Pancreas (tissue), 10 donors: ENCODE results near the gene CCSER1. TPM values are rescaled to one million over a fixed set of nuclear protein-coding genes. Genes with fewer than 3 reads are reported as not detected.
A peak's percentile ranks its signal among the peaks of the same experiment; 100 is the strongest.

Experiments used
- ATAC-seq, 4 donors: fragments of 200-7000 bp; cut with Tn5 transposase; one replicate each; pipeline versions ENCODE4 v1.8.0 to v1.9.1; 2020; ENCODE audit warnings: mild to moderate bottlenecking in 4 of 4, moderate library complexity in 4 of 4
- DNase-seq, 6 donors: peaks; one replicate each; pipeline ENCODE4 v3.0.0-alpha.2; 2020
- FAIRE-seq: peaks from 2 replicates; lab custom pipeline; 2012; peaks lifted over from hg19 to GRCh38; lab: Jason Lieb, UNC
- H3K27ac ChIP-seq, 4 donors: fragments of 200-600 bp; sonication (generic); 1 replicate in 3 of 4; 2 replicates in 1 of 4; pipeline versions ENCODE4 v1.5.0 to v1.8.0; 2020
- H3K27me3 ChIP-seq, 4 donors: fragments of 200-600 bp; one replicate each; pipeline ENCODE4 v1.8.0; 2021
- H3K36me3 ChIP-seq, 3 donors: fragments of 200-600 bp; sonication (generic) in 1 of 3; one replicate each; pipeline versions ENCODE4 v1.5.0 to v1.8.0; 2020 to 2021
- H3K4me1 ChIP-seq, 3 donors: fragments of 200-600 bp; one replicate each; pipeline ENCODE4 v1.8.0; 2021
- H3K4me3 ChIP-seq, 4 donors: fragments of 200-600 bp; sonication (generic) in 2 of 4; one replicate each; pipeline versions ENCODE4 v1.5.0 to v1.8.0; 2020 to 2021
- H3K9me3 ChIP-seq, 4 donors: fragments of 200-600 bp; one replicate each; pipeline ENCODE4 v1.8.0; 2021
- WGBS, 2 donors: extraction: QIAGEN DNeasy Blood & Tissue Kit; methylation state at CpG; one replicate each; pipeline ENCODE4 v1.1.7; 2013; 5-methylcytosine and 5-hydroxymethylcytosine counted together
- intact Hi-C, 3 donors: fragments of 100-400 bp; cut with DNase I; formaldehyde crosslinking; loops; one replicate each; pipeline versions ENCODE4 v1.11.1 to v1.14.2; 2022
- polyA plus RNA-seq, 2 donors: library from polyadenylated mRNA; stranded (reverse); fragments of 200-250 nt; gene quantifications; one replicate each; pipeline ENCODE4 v1.2.3, GENCODE V29; 2013
- total RNA-seq, 6 donors: library from RNA; stranded (reverse); fragmentation: NEBNext Ultra II Directional in 4 of 6; extraction: Animal tissue kit (Norgen Biotek cat#: 25700) in 4 of 6; gene quantifications; one replicate each; pipeline versions ENCODE4 v1.2.1 to v1.2.4, GENCODE V29; 2021 to 2023
- TF ChIP-seq, protein P1 (sequence below), 4 donors: fragments of 200-600 bp; sonication (generic) in 3 of 4; IDR thresholded peaks; one replicate each; pipeline versions ENCODE4 v1.5.0 to v1.8.0; 2021; ENCODE audit warnings: antibody characterized with exemption in 4 of 4
- donor health status: healthy with polysubstance abuse.
- donor health status: DM: no; HTN: no; CAD: no; lungs with moderate emphysema.
- donor health status: DM: no; HTN: no; CAD: no.
- donor health status: control.
- donor health status: control.
- donor health status: Bipolar disorder and iron deficiency.
- donor health status: DM: yes; HTN: yes; CAD: no.
- donor health status: DM: no; HTN: no; CAD: no.
- donor health status: DM: no; HTN: no; CAD: no.
- donor health status: DM: yes; HTN: yes; CAD: no.

Gene CCSER1
- total and polyA plus RNA-seq, 8 donors: 0.99 to 12.7 (median 5.1) TPM

- FAIRE-seq: no peak
- H3K27ac ChIP-seq: no peak overlapping the region
- 71 to 78% methylated on average over 1 of the region's 1 CpG for WGBS, 2 donors
- ATAC-seq: no peak
- H3K9me3 ChIP-seq: no peaks in the 10 kb centered on the region
- H3K27me3 ChIP-seq: no peaks in the 10 kb centered on the region
- no peak overlapping the region for H3K4me3 ChIP-seq
- H3K36me3 ChIP-seq: no peaks in the 10 kb centered on the region
- TF ChIP-seq, protein P1, sequence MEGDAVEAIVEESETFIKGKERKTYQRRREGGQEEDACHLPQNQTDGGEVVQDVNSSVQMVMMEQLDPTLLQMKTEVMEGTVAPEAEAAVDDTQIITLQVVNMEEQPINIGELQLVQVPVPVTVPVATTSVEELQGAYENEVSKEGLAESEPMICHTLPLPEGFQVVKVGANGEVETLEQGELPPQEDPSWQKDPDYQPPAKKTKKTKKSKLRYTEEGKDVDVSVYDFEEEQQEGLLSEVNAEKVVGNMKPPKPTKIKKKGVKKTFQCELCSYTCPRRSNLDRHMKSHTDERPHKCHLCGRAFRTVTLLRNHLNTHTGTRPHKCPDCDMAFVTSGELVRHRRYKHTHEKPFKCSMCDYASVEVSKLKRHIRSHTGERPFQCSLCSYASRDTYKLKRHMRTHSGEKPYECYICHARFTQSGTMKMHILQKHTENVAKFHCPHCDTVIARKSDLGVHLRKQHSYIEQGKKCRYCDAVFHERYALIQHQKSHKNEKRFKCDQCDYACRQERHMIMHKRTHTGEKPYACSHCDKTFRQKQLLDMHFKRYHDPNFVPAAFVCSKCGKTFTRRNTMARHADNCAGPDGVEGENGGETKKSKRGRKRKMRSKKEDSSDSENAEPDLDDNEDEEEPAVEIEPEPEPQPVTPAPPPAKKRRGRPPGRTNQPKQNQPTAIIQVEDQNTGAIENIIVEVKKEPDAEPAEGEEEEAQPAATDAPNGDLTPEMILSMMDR (IDR thresholded peaks at IDR 0.05): no peak
- H3K4me1 ChIP-seq: no peaks in the 10 kb centered on the region
- DNase-seq: no peak
- intact Hi-C loops: no loop called here
Measured at GRCh38 chr4:90486346-90486745, 359.2 kb downstream of the CCSER1 start.

DNA sequence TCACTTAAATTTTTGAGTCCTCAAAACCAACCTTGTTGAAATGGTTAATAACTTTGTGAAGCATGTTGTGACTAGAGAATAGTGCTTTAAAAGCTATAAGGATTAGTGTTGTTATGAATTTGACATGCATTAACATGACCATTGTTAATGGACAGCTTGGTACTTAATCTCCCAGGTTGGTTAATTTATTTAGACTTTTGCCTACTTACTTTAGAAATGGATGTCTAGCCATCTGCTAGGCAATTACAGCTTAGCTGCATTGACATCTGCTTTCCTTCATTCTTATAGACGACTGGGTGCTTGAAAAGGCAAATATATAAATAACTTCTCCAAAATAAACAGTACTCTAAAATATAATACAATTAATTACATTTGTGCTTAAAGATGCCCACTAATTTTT, 368.0 kb downstream of the CCSER1 start:
- DNase-seq (no peak), FAIRE-seq (no peak), ATAC-seq (no peak)
- peaks cover 3 to 8% (median 5%) of the 10 kb centered on the region in 3 donors for H3K4me1 ChIP-seq
- TF ChIP-seq, protein P1 (IDR thresholded peaks at IDR 0.05): no peak
- 20 to 35% methylated on average over 1 of the region's 1 CpG for WGBS, 2 donors
- H3K27ac ChIP-seq: no peak overlapping the region
- no peaks in the 10 kb centered on the region for H3K36me3 ChIP-seq
- H3K4me3 ChIP-seq: no peak overlapping the region
- no peaks in the 10 kb centered on the region for H3K9me3 ChIP-seq
- H3K27me3 ChIP-seq: no peaks in the 10 kb centered on the region
- intact Hi-C loops: no loop called here

- intact Hi-C loops: no loop called here
- no peak overlapping the region for H3K27ac ChIP-seq
- WGBS, 2 donors: 4 to 7% methylated on average over 2 of the region's 2 CpGs
- no peaks in the 10 kb centered on the region for H3K36me3 ChIP-seq
- H3K4me1 ChIP-seq: peaks cover 3 to 8% (median 5%) of the 10 kb centered on the region in 3 donors
- H3K9me3 ChIP-seq: no peaks in the 10 kb centered on the region
- H3K27me3 ChIP-seq: no peaks in the 10 kb centered on the region
- TF ChIP-seq, protein P1 (IDR thresholded peaks at IDR 0.05): no peak
- H3K4me3 ChIP-seq: no peak overlapping the region
- DNase-seq: no peak
- FAIRE-seq: no peak
- peak in 1 of 4 donors; percentile 29 for ATAC-seq
Measured at GRCh38 chr4:90495936-90496335, 368.7 kb downstream of the CCSER1 start.

DNA sequence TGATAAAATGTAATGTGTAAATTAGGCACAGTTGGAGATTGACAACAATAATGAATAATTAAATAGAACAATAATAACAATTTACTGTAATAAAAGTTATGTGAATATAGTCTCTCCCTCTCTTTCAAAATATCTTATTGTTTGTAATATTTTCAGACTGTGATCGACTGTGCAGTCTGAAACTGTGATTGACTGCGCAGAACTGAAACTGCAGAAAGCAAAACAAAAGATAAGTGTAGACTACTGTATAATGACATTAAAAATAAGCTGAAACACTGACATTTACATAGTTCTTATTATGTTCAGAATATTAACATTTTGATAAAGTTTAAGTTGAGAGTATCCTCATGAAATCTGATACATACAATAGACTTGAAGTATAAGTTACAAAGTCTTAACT, 371.0 kb downstream of the CCSER1 start:
- Histone ChIP-seq H3K36me3 (no peaks in the 10 kb centered on the region), H3K27me3 (no peaks in the 10 kb centered on the region), H3K4me1 (peaks cover 3 to 8% (median 5%) of the 10 kb centered on the region in 3 donors), H3K27ac (no peak overlapping the region), H3K4me3 (no peak overlapping the region), H3K9me3 (no peaks in the 10 kb centered on the region)
- 96% methylated on average over 2 of the region's 2 CpGs for WGBS, 2 donors
- DNase-seq (no peak), FAIRE-seq (no peak), ATAC-seq (no peak)
- TF ChIP-seq, protein P1 (IDR thresholded peaks at IDR 0.05): no peak
- intact Hi-C loops: no loop called here

DNA sequence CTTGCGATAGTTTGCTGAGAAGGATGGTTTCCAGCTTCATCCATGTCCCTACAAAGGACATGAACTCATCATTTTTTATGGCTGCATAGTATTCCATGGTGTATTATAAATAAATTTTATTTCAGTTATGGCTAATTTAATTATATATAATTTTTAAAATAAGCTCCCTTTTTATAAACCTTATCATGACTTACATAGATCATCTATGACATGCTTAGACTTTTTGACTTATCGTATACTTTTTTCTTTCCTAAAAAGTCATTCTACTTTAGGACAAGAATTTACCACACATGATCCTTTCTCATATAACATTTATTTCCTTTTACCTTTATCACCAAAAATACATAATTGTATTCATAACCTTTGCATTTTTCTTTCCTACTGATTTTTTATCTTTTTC, 376.5 kb downstream of the CCSER1 start:
- no peaks in the 10 kb centered on the region for H3K4me1 ChIP-seq
- no peak overlapping the region for H3K4me3 ChIP-seq
- TF ChIP-seq, protein P1 (IDR thresholded peaks at IDR 0.05): no peak
- H3K27ac ChIP-seq: no peak overlapping the region
- no peak for ATAC-seq
- no peak for FAIRE-seq
- no peaks in the 10 kb centered on the region for H3K36me3 ChIP-seq
- H3K9me3 ChIP-seq: no peaks in the 10 kb centered on the region
- intact Hi-C loops: no loop called here
- H3K27me3 ChIP-seq: no peaks in the 10 kb centered on the region
- WGBS, 2 donors: 96 to 98% methylated on average over 2 of the region's 2 CpGs
- no peak for DNase-seq
